ENCODE results near the gene GIMAP2. TPM values are rescaled to one million over a fixed set of nuclear protein-coding genes. Genes with fewer than 3 reads are reported as not detected.
A peak's percentile ranks its signal among the peaks of the same experiment; 100 is the strongest.

The GIMAP2 gene
- total and polyA plus RNA-seq, 2 of the 13 experiments (the other 11 are each of a cell fraction or from before 2014, with no cell fraction given), result 0.49 to 1.4 TPM

DNA sequence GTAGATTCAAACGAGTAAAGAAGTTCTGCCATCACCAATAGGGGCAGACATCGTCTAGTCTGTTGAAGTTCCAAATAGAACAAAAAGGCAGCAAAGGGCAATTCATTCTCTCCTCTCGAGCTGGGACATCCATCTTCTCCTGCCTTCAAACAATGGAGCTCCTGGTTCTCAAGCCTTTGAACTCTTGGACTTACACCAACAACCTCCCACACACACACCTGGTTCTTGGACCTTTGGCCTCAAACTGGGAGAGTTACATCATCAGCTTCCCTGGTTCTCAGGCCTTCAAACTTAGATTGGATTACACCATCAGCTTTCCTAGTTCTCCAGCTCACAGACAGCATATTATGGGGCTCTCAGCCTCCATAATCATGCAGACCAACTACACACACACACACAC, 41.9 kb downstream of the GIMAP2 start (continued):
- TF ChIP-seq GMEB1 (CRISPR knock-in tag; IDR thresholded peaks at IDR 0.05; ENCODE audit: borderline replicate concordance), result no peak
- peak; percentile 90 for TF ChIP-seq SOX5 (CRISPR knock-in tag; IDR thresholded peaks at IDR 0.05; ENCODE audit: borderline replicate concordance)
- TF ChIP-seq REPIN1 (CRISPR knock-in tag; IDR thresholded peaks at IDR 0.05; ENCODE audit: borderline replicate concordance, low read depth), result 0 out of 2 replicates have a peak, but pooled peaks have one; percentile 48
- no peak for TF ChIP-seq PRDM4 (CRISPR knock-in tag; IDR thresholded peaks at IDR 0.05; ENCODE audit: borderline replicate concordance)
- no peak for TF ChIP-seq ELF4 (CRISPR knock-in tag; IDR thresholded peaks at IDR 0.05; ENCODE audit: borderline replicate concordance)
- no peak for TF ChIP-seq ZNF512 (CRISPR knock-in tag; IDR thresholded peaks at IDR 0.05)
- TF ChIP-seq ZNF597 (CRISPR knock-in tag; IDR thresholded peaks at IDR 0.05), result no peak
- TF ChIP-seq MIXL1 (CRISPR knock-in tag; IDR thresholded peaks at IDR 0.05), result 0 out of 2 replicates have a peak, but pooled peaks have one; percentile 38
- TF ChIP-seq FOXP4 (CRISPR knock-in tag; IDR thresholded peaks at IDR 0.05), result 0 out of 2 replicates have a peak, but pooled peaks have one; percentile 19
- no peak for TF ChIP-seq REL (CRISPR knock-in tag; conservative IDR thresholded peaks at IDR 0.05)
- no peak for TF ChIP-seq TBL1XR1 (IDR thresholded peaks at IDR 0.05; ENCODE audit: borderline replicate concordance, low read length, partially characterized antibody)
- TF ChIP-seq, protein P1, sequence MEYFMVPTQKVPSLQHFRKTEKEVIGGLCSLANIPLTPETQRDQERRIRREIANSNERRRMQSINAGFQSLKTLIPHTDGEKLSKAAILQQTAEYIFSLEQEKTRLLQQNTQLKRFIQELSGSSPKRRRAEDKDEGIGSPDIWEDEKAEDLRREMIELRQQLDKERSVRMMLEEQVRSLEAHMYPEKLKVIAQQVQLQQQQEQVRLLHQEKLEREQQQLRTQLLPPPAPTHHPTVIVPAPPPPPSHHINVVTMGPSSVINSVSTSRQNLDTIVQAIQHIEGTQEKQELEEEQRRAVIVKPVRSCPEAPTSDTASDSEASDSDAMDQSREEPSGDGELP (IDR thresholded peaks at IDR 0.05; ENCODE audit: borderline replicate concordance, low read depth), result peak; percentile 62; the same call in 1 of the 2 replicates
- TF ChIP-seq ZNF367 (CRISPR knock-in tag; IDR thresholded peaks at IDR 0.05; ENCODE audit: borderline replicate concordance), result no peak
- no peak for TF ChIP-seq SMAD1 (CRISPR knock-in tag; IDR thresholded peaks at IDR 0.05; ENCODE audit: borderline replicate concordance, low read depth)
- peak; percentile 54 for TF ChIP-seq CCAR2 (optimal IDR thresholded peaks at IDR 0.05; ENCODE audit: low read depth, low read length)
